SK-N-MC (cell line): ENCODE data around the gene CMIP.

Experiments
- EZH2 ChIP-seq: fragments of 200-600 bp; sonication (generic); IDR thresholded peaks from one replicate; pipeline ENCODE4 v1.6.1; 2017; ENCODE audit warnings: antibody characterized with exemption
- FOXP2 ChIP-seq: optimal IDR thresholded peaks from 2 replicates; pipeline ENCODE3; 2011; ENCODE audit warnings: mild to moderate bottlenecking, moderate library complexity; ENCODE audit not compliant: insufficient read depth; ENCODE audit errors: extremely low read length, control extremely low read depth
- POLR2AphosphoS5 ChIP-seq: IDR thresholded peaks from 2 replicates; pipeline ENCODE4 v1.6.1; 2012; ENCODE audit warnings: mild to moderate bottlenecking, low read depth, low read length, borderline replicate concordance

GRCh38 chr16:81590714-81591544, 146.3 kb downstream of the CMIP start:
- TF ChIP-seq POLR2AphosphoS5 = no peak
- no peak for TF ChIP-seq EZH2
- TF ChIP-seq FOXP2 = no peak
